ENCODE measurements around the gene CDIPT.
A peak's percentile ranks its signal among the peaks of the same experiment; 100 is the strongest.
"Not testable (repeated sequence)": the region's sequence is repeated elsewhere in the genome, so short reads cannot be mapped to it uniquely, and the experiment has no call there.

The CDIPT gene

GRCh38 chr16:29894352-29894751, 31.3 kb upstream of the CDIPT start:
- DNase-seq, result no peak

- DNase-seq, result no peak
Observed at GRCh38 chr16:29893553-29893952, 30.5 kb upstream of the CDIPT start.

DNA sequence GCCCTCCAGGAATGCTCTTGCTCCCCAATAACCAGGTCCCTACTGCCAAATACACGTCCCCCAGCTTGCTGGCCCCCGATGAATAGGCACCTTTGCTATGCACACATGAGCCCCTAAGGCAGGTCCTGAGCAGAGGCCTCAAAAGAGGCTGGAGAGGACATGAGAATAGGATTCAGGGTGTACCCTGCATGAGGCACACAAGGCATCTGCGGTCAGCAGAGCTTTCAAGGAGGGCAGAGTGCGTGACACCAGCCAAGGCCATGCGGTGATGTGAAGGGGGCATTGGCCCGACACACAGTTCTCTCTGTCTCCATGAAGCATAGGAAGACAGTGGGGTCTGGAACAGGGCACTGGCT, 29.4 kb upstream of the CDIPT start:
- no peak for DNase-seq

DNA sequence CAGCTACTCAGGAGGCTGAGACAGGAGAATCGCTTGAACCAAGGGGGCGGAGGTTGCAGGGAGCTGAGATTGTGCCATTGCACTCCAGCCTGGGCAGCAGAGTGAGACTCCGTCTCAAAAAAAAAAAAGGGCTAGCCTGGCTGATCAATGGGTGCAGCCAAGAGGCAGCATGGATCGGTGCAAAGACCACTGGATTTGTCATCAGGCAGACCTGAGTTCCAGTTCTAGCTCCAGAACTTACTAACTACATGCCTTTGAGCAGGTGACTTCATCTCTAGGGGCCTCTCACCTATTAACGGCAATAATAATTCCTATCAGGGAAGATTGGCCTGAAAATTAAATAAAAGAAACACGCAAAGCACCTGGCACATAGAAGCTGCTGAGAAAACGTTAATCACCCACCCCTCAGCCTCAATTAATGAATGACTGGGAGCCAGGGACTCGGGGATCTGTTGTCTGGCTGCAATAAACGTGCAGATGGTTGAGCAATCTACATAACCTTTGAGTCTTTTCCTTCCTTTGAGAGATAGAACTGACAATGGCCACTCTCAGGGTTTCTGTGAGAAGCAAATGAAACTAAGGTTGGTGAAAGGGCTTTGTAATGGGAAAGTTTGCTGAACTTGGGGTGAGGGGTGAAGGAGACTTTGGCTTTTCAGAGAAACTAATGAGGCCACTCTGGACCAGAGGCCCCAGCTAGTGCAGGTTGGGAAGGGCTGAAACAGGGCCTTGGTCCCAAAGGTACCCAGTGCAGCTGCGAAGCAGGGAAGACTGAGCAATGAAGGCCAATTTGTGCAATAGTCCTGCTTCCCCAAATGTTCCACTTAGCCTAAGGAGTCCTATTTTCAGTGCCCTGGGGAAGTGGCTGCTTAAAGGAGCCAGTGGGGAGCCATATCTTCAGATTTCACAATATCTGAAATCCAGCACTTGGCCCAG, 28.8 kb upstream of the CDIPT start:
- DNase-seq, result no peak

- DNase-seq, result not testable (repeated sequence)
Observed at GRCh38 chr16:29889372-29889771, 26.3 kb upstream of the CDIPT start.

- no peak for DNase-seq
Observed at GRCh38 chr16:29883987-29884386, 21.0 kb upstream of the CDIPT start.

DNA sequence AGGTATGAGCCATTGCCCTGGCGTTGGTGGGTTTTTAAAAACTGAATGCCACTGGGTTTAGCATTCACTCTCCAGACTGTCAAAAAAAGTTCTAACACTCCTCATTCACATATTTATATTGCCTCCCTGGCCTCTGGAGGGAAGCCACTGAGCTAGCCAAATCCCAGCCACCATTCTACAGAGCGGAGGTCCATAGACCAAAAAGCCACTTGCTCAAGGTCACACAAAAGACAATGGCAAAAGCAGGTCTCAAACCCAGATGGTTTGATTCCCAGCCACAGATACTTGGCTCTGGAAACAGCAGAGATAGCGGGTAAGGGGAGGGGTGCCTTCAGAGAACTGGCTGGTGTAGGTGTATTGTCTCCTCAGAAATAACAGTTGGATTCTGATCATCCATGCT, 18.0 kb upstream of the CDIPT start:
- DNase-seq, result no peak

- no peak for DNase-seq
Observed at GRCh38 chr16:29878172-29878571, 15.1 kb upstream of the CDIPT start.

DNA sequence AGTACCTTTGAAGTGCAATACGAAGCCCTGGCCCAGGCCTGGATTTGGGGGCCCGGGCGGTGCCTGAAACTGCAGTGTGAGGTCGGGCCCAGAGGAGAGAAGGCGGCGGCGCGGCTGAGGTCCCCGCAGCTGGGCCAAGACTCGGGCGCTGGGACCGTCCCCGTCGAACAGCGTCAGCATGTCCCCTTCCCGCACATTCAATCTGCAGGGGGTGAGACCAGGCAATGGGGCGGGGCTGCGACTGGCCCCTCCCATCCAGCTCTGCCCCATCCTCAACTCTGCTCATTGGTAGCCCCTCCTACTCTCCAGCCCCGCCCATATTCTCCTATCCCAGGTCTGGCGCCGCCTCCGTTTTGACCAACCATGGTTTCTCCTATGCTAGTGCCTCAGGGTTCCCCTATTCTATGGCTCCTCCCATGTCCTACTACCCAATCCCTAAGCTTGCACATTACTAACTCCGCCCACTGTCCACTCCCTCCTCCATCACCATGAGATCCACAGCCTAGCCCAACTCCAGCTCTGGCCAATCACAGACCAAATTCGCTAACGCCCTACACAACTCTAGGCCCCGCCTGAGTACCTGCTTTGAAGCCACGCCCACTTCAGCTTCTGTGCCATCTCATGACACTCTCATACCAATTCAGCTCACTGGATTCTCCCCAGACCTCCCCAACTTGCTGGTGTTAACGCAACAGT, 14.4 kb upstream of the CDIPT start:
- no peak for DNase-seq

GRCh38 chr16:29876594-29877249, 13.7 kb upstream of the CDIPT start:
- peak; percentile 38 for DNase-seq

DNA sequence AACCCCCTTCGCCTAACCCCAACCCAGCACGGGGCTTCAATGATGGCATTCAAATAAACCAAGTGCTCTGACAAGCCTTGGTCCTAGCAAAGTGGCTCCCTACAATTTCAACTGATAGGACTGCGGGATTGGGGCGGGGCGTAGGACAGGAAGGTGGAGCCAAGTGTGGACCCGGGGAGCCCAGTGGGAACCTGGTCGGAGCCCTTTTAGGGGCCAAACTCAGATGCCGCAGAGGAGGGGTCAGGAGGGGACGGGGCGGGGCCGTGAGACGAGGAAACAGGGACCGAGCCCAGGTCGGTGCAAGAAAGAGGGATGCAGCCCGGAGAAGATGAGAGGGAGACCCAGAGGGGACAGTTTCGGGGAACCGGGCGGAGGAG, 13.2 kb upstream of the CDIPT start:
- no peak for DNase-seq

GRCh38 chr16:29875206-29875605, 12.2 kb upstream of the CDIPT start:
- DNase-seq, result no peak

DNA sequence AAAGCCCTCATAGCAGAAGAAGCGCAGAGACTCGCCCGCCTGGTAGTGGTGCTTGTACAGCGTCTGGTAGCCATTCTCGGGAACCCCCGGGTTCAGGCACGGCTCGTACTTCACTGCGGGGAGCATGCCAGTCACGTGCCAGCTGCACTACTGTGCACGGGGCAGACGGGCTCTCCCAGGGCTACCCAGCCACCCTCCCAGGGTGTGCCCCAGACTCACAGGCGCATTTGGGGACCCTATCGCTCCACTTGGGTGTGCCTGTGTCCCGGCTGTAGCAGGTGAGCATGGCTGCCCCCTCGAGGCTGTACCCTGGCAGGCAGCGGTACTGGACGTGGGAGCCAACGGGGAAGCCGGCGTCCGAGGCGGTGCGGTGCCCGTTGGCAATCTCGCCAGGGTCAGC, 10.3 kb upstream of the CDIPT start:
- no peak for DNase-seq

DNA sequence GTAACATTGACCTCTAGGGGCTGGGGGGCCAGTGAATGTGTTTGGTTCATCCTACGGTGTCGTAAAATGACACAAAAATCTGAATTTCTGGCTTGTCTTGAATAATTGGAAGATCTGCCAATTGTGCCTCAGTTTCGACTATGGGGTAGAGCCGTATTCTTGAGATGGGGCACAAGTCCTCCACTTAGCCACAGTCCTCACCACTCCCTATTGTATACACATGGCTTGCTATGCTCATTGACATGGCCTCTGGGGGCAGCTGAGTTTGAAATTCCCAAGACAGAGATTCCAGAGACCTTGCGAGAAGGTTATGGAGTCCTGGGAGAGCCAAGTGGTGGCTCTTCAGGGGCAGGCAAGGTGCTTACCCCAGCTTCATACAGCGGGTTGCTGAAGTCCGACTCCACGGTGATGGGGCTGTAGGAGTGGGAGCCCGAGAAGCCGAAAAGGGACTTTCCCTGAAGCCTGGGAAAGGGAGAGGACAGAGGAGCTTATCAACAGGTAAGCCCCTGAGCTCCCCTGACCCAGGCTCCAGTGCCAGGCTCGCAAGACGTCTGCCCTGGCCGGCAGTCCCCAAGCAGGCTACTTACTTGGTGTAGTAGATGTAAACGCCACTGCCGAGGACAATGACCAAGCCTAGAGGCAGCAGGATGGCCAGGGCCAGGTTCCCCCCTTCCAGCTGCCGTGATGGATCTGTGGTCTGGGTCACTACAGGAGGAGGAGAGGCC, 9.0 kb upstream of the CDIPT start:
- no peak for DNase-seq

DNA sequence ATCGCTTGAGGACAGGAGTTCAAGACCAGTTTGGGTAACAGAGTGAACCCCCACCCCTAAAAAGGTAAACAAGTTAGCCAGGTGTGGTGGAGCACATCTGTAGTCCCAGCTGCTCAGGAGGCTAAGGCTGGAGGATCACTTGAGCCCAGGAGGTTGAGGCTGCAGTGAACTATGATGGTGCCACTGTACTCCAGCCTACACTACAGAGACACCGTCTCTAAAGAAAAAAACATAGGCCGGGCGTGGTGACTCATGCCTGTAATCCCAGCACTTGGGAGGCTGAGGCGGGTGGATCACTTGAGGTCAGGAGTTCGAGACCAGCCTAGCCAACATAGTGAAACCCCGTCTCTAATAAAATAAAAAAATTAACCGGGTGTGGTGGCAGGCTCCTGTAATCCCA, 6.0 kb upstream of the CDIPT start:
- not testable (repeated sequence) for DNase-seq

- no peak for DNase-seq
Observed at GRCh38 chr16:29868396-29869009, 5.5 kb upstream of the CDIPT start.

GRCh38 chr16:29864205-29864604, 1.2 kb upstream of the CDIPT start:
- DNase-seq, result no peak

DNA sequence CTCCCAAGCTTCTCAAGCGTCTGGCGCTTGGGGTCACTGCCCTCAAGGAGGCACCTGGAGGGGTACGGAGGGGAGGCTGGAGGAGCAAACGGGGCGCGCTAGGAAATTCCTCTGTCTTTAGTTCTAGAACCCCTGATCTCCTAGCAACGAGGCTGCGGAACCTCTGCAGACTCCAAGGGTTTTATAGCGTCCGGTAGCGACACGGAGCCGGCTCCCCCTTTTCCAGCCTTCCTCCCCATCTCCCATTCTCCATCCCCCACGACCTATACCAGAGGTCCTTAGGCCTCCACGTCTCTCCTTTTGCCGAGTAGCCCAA, 601 bp upstream of the CDIPT start:
- DNase-seq, result no peak

DNA sequence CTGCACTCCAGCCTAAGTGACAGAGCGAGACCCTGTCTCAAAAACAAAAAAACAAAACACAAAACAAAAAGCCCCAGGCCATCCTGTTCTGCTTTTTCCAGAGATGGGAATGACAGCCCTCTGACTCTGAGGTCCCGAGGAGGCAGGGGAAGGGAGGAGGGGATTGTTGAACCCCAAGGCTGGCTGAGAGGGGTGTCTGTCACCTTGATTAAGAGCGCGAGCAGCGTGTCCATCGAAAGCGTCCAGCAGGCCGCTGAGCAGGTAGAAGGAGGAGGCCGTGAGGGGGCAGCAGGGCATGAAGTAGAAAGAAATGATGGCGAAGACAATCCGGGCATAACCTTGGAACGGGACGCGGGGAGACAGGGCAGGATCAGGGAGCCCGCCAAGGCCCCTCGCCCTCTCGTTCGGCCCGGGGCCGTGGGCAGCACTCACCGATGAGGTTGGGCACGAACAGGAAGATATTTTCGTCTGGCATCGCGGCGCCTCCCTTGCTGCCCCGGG, 593 bp downstream of the CDIPT start:
- DNase-seq, result no peak

DNA sequence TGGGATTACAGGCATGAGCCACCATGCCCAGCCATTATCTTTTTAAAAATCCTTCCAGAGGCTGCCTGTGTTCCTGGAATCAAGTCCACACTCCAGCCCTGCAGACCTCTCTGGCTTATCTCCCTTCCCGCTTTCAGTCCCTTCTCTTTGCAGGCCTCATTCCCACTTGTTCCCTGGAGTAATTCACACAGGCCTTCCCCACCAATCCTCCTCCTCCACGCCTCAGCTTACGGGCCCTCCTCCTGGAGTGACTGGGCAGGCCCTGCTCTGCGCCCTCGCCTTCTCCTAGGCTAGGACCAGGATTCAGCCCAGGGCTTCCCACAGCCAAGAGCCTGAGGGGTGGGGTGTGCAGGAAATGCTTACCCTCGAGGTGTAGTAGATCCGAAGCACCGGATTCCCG, 2.8 kb downstream of the CDIPT start:
- DNase-seq, result no peak

DNA sequence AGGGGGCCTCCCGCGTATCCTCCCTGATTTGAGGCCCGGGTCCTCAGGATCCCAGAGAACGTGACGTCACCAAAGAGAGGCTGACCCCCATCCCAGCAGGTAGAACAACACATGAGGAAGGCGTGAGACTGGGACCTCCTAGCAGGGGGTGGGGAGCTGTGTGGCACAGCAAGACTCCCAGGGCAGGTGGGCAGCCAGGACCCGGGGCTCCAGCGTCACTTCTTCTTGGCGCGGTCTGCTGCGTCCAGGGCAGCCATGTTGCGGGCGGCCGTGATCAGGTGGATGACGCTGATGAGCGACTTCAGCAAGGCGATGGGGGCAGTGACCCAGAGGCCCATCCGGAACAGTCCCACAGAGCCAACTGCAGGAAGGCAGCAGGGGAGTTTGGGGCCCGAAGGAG, 4.1 kb downstream of the CDIPT start:
- no peak for DNase-seq

DNA sequence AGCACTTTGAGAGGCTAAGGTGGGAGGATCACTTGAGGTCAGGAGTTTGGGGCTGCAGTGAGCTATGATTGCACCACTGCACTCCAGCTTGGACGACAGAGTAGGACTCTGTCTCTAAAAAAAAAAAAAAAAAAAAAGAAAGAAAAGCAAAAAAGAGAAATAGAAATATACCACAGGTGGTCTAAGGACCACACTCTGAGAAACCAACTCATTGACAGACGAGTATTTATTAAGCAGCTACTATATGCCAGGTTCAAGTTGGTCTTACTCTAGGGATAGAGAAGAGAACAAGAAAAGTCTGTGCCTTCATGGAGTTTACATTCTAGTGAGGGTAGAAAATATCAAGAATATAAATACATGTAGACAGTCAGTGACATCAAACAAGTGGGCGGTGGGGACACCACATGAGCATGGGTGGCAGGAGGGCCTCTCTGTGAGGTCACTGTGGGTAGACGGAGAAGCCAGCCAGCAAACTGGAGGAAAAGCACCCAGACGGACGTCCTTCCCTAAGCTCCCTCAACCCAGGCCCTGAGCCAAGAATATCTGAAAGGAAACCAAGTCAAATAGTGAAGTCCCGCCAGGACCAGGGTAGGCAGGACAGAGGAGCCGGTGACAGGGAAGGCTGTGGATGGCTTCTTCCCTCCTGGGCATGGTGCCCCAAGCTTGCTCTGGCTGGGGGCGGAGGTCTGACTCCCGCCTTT, 4.7 kb downstream of the CDIPT start:
- DNase-seq, result no peak
